Lower lobe of right lung (tissue), 2 donors: ENCODE data around the gene DEPDC4. TPM values are rescaled to one million over a fixed set of nuclear protein-coding genes. Genes with fewer than 3 reads are reported as not detected.
A peak's percentile ranks its signal among the peaks of the same experiment; 100 is the strongest.

Experiments
- ATAC-seq, 2 donors: fragments of 200-7000 bp; cut with Tn5 transposase; one replicate each; pipeline ENCODE4 v1.9.1; 2020 to 2022; ENCODE audit warnings: mild to moderate bottlenecking in 2 of 2, moderate library complexity in 2 of 2
- DNase-seq: peaks from one replicate; pipeline ENCODE4 v3.0.0-alpha.2; 2020
- H3K27ac ChIP-seq: fragments of 200-600 bp; one replicate; pipeline ENCODE4 v1.8.0; 2022
- H3K27me3 ChIP-seq: fragments of 200-600 bp; one replicate; pipeline ENCODE4 v1.8.0; 2022; ENCODE audit warnings: low read depth
- H3K36me3 ChIP-seq: fragments of 200-600 bp; one replicate; pipeline ENCODE4 v1.8.0; 2022; ENCODE audit warnings: mild to moderate bottlenecking
- H3K4me1 ChIP-seq: fragments of 200-600 bp; one replicate; pipeline ENCODE4 v1.8.0; 2022
- H3K4me3 ChIP-seq: fragments of 200-600 bp; one replicate; pipeline ENCODE4 v1.8.0; 2022; ENCODE audit warnings: mild to moderate bottlenecking
- H3K9me3 ChIP-seq: fragments of 200-600 bp; one replicate; pipeline ENCODE4 v1.8.0; 2022
- intact Hi-C: fragments of 100-400 bp; cut with DNase I; formaldehyde crosslinking; loops from one replicate; pipeline ENCODE4 v1.11.0; 2022
- total RNA-seq: library from RNA; stranded (reverse); fragmentation: NEBNext Ultra II Directional; extraction: Animal tissue kit (Norgen Biotek cat#: 25700); gene quantifications from one replicate; pipeline ENCODE4 v1.2.1, GENCODE V29; 2021
- TF ChIP-seq, protein P1 (sequence below): fragments of 200-600 bp; IDR thresholded peaks from one replicate; pipeline ENCODE4 v1.8.0; 2022; ENCODE audit warnings: antibody characterized with exemption, mild to moderate bottlenecking
- donor health status: DM: no; HTN: yes; CAD: no; lungs with severe emphysema.

The DEPDC4 gene
- total RNA-seq, 1 donor from 2014 or later = 2.0 TPM

DNA sequence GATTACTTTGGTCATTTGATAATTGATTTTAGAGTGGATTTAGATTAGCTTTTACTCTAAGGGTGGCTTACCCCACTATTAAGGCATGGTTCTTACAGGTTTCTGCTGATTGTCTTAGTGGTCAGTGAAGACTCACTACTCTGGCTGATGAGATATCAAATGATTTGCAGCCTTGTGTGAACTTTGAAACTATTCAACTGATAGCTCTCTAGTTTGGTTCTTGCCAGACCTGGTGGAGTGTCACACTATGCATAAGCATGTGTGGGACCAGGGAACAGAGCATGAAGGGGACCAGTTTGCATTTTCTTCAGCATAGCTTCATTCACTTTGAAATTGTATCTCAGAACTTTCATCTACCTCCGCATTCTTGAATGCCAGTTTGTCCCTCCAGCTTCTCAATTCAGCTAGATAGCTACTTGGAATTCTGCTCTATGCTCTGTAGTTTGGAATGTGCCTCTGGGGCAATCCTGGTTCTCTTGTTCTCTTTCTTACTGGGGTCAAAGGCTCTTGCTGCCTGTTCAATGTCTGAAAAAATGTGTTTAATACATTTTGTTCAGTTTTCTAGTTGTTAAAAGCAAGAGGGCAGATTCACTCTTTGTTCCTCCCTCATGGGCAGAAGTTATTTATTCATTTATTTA, 12.8 kb upstream of the DEPDC4 start:
- DNase-seq (no peak), ATAC-seq (no peak)
- TF ChIP-seq, protein P1, sequence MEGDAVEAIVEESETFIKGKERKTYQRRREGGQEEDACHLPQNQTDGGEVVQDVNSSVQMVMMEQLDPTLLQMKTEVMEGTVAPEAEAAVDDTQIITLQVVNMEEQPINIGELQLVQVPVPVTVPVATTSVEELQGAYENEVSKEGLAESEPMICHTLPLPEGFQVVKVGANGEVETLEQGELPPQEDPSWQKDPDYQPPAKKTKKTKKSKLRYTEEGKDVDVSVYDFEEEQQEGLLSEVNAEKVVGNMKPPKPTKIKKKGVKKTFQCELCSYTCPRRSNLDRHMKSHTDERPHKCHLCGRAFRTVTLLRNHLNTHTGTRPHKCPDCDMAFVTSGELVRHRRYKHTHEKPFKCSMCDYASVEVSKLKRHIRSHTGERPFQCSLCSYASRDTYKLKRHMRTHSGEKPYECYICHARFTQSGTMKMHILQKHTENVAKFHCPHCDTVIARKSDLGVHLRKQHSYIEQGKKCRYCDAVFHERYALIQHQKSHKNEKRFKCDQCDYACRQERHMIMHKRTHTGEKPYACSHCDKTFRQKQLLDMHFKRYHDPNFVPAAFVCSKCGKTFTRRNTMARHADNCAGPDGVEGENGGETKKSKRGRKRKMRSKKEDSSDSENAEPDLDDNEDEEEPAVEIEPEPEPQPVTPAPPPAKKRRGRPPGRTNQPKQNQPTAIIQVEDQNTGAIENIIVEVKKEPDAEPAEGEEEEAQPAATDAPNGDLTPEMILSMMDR = no peak
- intact Hi-C loops = no loop called here
- H3K27ac ChIP-seq = no peak overlapping the region
- no peaks in the 10 kb centered on the region for H3K9me3 ChIP-seq
- H3K4me1 ChIP-seq = no peaks in the 10 kb centered on the region
- H3K27me3 ChIP-seq = no peaks in the 10 kb centered on the region
- H3K36me3 ChIP-seq = peaks cover 20% of the 10 kb centered on the region
- no peak overlapping the region for H3K4me3 ChIP-seq

DNA sequence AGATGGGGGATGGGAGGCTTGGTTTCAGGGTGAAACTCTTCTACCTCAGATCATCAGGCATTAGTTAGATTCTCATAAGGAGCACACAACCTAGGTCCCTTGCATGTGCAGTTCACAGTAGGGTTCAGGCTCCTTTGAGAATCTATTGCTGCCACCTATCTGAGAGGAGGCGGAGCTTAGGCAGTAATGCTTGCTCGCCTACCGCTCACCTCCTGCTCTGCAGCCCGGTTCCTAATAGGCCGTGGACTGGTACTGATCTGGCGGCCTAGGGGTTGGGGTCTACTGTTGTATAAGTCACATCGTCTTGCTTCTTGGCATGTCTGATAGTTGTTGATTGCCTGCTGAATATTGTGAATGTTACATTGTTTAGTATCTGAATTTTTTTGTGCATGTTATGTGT, 12.3 kb upstream of the DEPDC4 start:
- H3K27me3 ChIP-seq = no peaks in the 10 kb centered on the region
- DNase-seq (no peak), ATAC-seq (no peak)
- no peaks in the 10 kb centered on the region for H3K9me3 ChIP-seq
- TF ChIP-seq, protein P1 = no peak
- H3K36me3 ChIP-seq = peaks cover 15% of the 10 kb centered on the region
- no peak overlapping the region for H3K4me3 ChIP-seq
- H3K4me1 ChIP-seq = peaks cover 6% of the 10 kb centered on the region
- intact Hi-C loops = no loop called here
- no peak overlapping the region for H3K27ac ChIP-seq

DNA sequence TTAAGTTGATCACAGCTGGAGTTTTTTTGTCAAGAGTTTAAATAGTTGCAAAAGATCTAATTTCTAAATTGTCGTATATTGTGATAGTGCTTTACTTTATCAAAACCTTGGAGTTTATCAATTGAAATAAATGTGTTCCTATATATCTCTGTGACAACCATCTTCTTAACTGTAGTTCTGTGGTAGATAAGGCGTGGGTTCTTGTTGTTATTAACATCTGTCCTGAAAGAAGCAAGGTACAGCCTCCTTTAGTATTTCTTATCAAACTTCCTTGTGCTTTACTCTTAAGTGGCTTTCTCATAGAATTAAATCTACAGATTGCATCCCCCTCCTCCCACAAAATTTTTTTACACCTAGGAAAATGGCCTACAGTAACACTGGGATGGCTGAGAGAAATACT, 7.4 kb upstream of the DEPDC4 start:
- ATAC-seq (no peak), DNase-seq (no peak)
- no peak overlapping the region for H3K4me3 ChIP-seq
- TF ChIP-seq, protein P1 = no peak
- intact Hi-C loops = no loop called here
- no peaks in the 10 kb centered on the region for H3K36me3 ChIP-seq
- no peaks in the 10 kb centered on the region for H3K27me3 ChIP-seq
- H3K4me1 ChIP-seq = peaks cover 41% of the 10 kb centered on the region
- H3K9me3 ChIP-seq = no peaks in the 10 kb centered on the region
- H3K27ac ChIP-seq = no peak overlapping the region

DNA sequence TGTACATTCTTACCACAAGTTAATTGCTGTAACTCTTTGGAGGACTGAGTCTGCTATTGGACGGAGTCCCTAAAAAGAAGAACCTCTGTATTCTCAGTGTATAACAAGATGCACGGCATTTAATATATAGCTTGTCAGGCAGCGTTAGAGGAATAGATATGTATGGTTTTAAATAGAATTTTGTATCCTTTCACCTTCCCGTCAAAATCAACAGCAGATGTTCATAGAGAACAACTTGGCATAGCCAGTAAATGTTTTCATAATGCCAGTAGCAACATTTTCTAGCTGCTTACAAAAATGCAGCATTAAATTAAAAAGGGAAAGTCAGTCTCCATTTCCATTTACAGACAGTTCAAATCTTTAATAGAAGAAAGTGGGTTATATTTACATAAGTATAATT, 6.9 kb upstream of the DEPDC4 start:
- DNase-seq = no peak
- peaks cover 47% of the 10 kb centered on the region for H3K4me1 ChIP-seq
- no peaks in the 10 kb centered on the region for H3K9me3 ChIP-seq
- ATAC-seq = no peak
- H3K27me3 ChIP-seq = no peaks in the 10 kb centered on the region
- no peak overlapping the region for H3K27ac ChIP-seq
- H3K36me3 ChIP-seq = no peaks in the 10 kb centered on the region
- intact Hi-C loops = no loop called here
- no peak overlapping the region for H3K4me3 ChIP-seq
- TF ChIP-seq, protein P1 = no peak

DNA sequence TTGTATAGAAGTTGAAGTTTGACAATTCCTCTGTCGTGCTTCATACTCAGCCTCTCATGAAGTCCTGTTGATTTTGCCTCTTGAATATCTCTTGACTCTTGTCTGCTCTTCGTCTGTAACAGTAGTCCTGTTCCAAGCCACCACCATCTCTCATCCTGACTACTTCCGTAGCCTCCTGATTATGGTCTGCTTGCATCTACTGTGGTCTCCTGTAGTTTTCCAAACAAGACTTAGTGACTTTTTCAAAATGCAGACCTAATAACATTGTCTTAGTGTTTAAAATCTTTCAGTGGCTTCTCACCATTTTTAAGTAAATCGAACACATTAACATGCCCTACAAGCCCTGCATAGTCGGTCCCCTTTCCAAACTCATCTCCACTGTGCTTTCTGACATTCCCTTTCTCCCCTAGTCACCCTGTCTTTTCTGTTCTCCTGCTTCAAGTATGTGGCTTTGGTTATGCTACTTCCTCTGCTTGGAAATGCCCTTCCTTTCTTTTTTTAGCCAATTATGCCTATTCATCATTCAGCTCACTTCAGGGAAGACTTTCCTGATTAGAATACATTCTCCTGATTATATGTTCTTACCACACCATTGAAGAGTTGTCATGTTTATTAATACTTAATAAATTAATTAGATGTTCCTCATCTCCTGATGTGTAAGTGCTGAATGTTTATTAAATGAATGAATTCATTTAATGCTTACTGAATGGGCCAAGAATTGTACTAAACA, 2.1 kb upstream of the DEPDC4 start:
- peak overlapping the region; percentile 83 for H3K4me3 ChIP-seq
- no peak for DNase-seq
- H3K27me3 ChIP-seq = no peaks in the 10 kb centered on the region
- intact Hi-C loops = no loop called here
- H3K27ac ChIP-seq = peak overlapping the region; percentile 96
- H3K9me3 ChIP-seq = no peaks in the 10 kb centered on the region
- H3K36me3 ChIP-seq = no peaks in the 10 kb centered on the region
- TF ChIP-seq, protein P1 = no peak
- ATAC-seq = no peak
- H3K4me1 ChIP-seq = peaks cover 55% of the 10 kb centered on the region
